GM12878 (cell line): Measurements from ENCODE around the gene SUSD1. TPM values are rescaled to one million over a fixed set of nuclear protein-coding genes. Genes with fewer than 3 reads are reported as not detected.

Source experiments
- ATF2 ChIP-seq: IDR thresholded peaks from 2 replicates; pipeline ENCODE4 v1.6.1; 2012; ENCODE audit warnings: low read length, inconsistent platforms
- BCL3 ChIP-seq: IDR thresholded peaks from 2 replicates; pipeline ENCODE4 v1.6.1; 2011; ENCODE audit warnings: borderline replicate concordance, low read depth, mild to moderate bottlenecking, moderate library complexity, low read length; ENCODE audit not compliant: insufficient read depth, poor library complexity, severe bottlenecking
- BHLHE40 ChIP-seq, 2 experiments: fragments of 450-650 bp in 1 of 2; IDR thresholded peaks; 2 replicates each; pipeline ENCODE4 v1.6.1; 2011 to 2017; ENCODE audit warnings: low read depth in 2 of 2, borderline replicate concordance in 1 of 2, improper control_type of control experiment in 1 of 2, low read length in 1 of 2, mild to moderate bottlenecking in 1 of 2
- ELK1 ChIP-seq: IDR thresholded peaks from 2 replicates; pipeline ENCODE4 v1.6.1; 2012; ENCODE audit warnings: low read depth, low read length, improper control_type of control experiment
- FOXM1 ChIP-seq: IDR thresholded peaks from 2 replicates; pipeline ENCODE4 v1.6.1; 2012; ENCODE audit warnings: low read depth, mild to moderate bottlenecking, inconsistent platforms, low read length, moderate library complexity
- GABPA ChIP-seq: IDR thresholded peaks from 2 replicates; pipeline ENCODE4 v1.6.1; 2014; ENCODE audit warnings: antibody characterized with exemption, low read depth, mild to moderate bottlenecking, inconsistent platforms
- GATAD2B ChIP-seq: fragments of 450-650 bp; conservative IDR thresholded peaks from 2 replicates; pipeline ENCODE4 v1.6.1; 2017; ENCODE audit warnings: low read depth, mild to moderate bottlenecking, moderate library complexity
- HCFC1 ChIP-seq: fragments of 150-350 bp; IDR thresholded peaks from 2 replicates; pipeline ENCODE4 v1.6.1; 2014; ENCODE audit warnings: low read length
- HDGF ChIP-seq: fragments of 450-650 bp; IDR thresholded peaks from 2 replicates; pipeline ENCODE4 v1.6.1; 2016; ENCODE audit warnings: antibody characterized with exemption
- MAX ChIP-seq: IDR thresholded peaks from 2 replicates; pipeline ENCODE4 v1.6.1; 2012; ENCODE audit warnings: low read depth, low read length, improper control_type of control experiment
- MEF2B ChIP-seq: fragments of 450-650 bp; IDR thresholded peaks from 2 replicates; pipeline ENCODE4 v1.6.1; 2018; ENCODE audit warnings: mild to moderate bottlenecking, moderate library complexity; ENCODE audit not compliant: partially characterized antibody, poor library complexity, severe bottlenecking
- MXI1 ChIP-seq: fragments of 150-350 bp; IDR thresholded peaks from 2 replicates; pipeline ENCODE4 v1.6.1; 2011; ENCODE audit warnings: low read depth, mild to moderate bottlenecking, inconsistent platforms, low read length, improper control_type of control experiment
- MYC ChIP-seq: IDR thresholded peaks from 2 replicates; pipeline ENCODE4 v1.6.1; 2011; ENCODE audit warnings: mild to moderate bottlenecking, low read length, moderate library complexity, inconsistent platforms; ENCODE audit not compliant: insufficient read depth, insufficient replicate concordance, insufficient read length, severe bottlenecking
- NFYB ChIP-seq: IDR thresholded peaks from 2 replicates; pipeline ENCODE4 v1.6.1; 2011; ENCODE audit warnings: low read depth, mild to moderate bottlenecking, low read length, improper control_type of control experiment, moderate library complexity; ENCODE audit not compliant: insufficient read depth
- NR2C2 ChIP-seq: IDR thresholded peaks from 2 replicates; pipeline ENCODE4 v1.6.1; 2011; ENCODE audit warnings: borderline replicate concordance, low read depth; ENCODE audit not compliant: control insufficient read depth, insufficient read length
- NRF1 ChIP-seq: conservative IDR thresholded peaks from 2 replicates; pipeline ENCODE4 v1.6.1; 2011; ENCODE audit warnings: mild to moderate bottlenecking, low read depth, low read length, improper control_type of control experiment
- RCOR1 ChIP-seq: conservative IDR thresholded peaks from 2 replicates; pipeline ENCODE4 v1.6.1; 2012; ENCODE audit warnings: low read depth, low read length, improper control_type of control experiment
- RUNX3 ChIP-seq: IDR thresholded peaks from 2 replicates; pipeline ENCODE4 v1.6.1; 2012; ENCODE audit warnings: low read length, inconsistent platforms
- SIX5 ChIP-seq: IDR thresholded peaks from 2 replicates; pipeline ENCODE4 v1.6.1; 2011; ENCODE audit warnings: mild to moderate bottlenecking, low read depth, low read length, moderate library complexity; ENCODE audit not compliant: severe bottlenecking
- SREBF2 ChIP-seq: IDR thresholded peaks from 2 replicates; pipeline ENCODE4 v1.6.1; 2012; ENCODE audit warnings: mild to moderate bottlenecking, low read length
- SRF ChIP-seq, 2 experiments: IDR thresholded peaks; 2 replicates each; pipeline ENCODE4 v1.6.1; 2011; ENCODE audit warnings: low read depth in 2 of 2, low read length in 2 of 2, mild to moderate bottlenecking in 1 of 2, moderate library complexity in 1 of 2
- TBL1XR1 ChIP-seq: IDR thresholded peaks from 2 replicates; pipeline ENCODE4 v1.6.1; 2012; ENCODE audit warnings: low read depth, low read length, improper control_type of control experiment
- TCF3 ChIP-seq: IDR thresholded peaks from 2 replicates; pipeline ENCODE4 v1.6.1; 2012; ENCODE audit warnings: low read depth, mild to moderate bottlenecking, low read length, borderline replicate concordance; ENCODE audit not compliant: insufficient read depth
- YY1 ChIP-seq: IDR thresholded peaks from 2 replicates; pipeline ENCODE4 v1.6.1; 2011; ENCODE audit warnings: low read depth, mild to moderate bottlenecking, low read length
- ZBED1 ChIP-seq: IDR thresholded peaks from 2 replicates; pipeline ENCODE4 v1.6.1; 2016; ENCODE audit warnings: borderline replicate concordance
- ZNF207 ChIP-seq: fragments of 450-650 bp; IDR thresholded peaks from 2 replicates; pipeline ENCODE4 v1.6.1; 2014; ENCODE audit warnings: antibody characterized with exemption, mild to moderate bottlenecking, borderline replicate concordance
- ZNF24 ChIP-seq: fragments of 450-650 bp; IDR thresholded peaks from 2 replicates; pipeline ENCODE4 v1.6.1; 2017; ENCODE audit warnings: antibody characterized with exemption, mild to moderate bottlenecking
- polyA plus RNA-seq, 11 experiments: library from polyadenylated mRNA; depleted of rRNA in 4 of 11; unstranded in 6 of 11; stranded (reverse) in 5 of 11; fragments of >200 nt; fragmentation: Nextera tagmentation in 4 of 11; fragmentation: Illumina TruSeq in 1 of 11; extraction: Ambion mirVana in 4 of 11; extraction: Trizol in 1 of 11; gene quantifications; 1 replicate in 1 of 11; 2 replicates in 10 of 11; pipeline versions ENCODE4 v1.2.1 to v1.2.3, GENCODE V29; 2011 to 2016; ENCODE audit warnings: inconsistent platforms in 2 of 11, missing spikeins in 2 of 11, low read depth in 1 of 11
- total RNA-seq, 4 experiments: library from RNA; depleted of rRNA in 3 of 4; stranded (reverse); fragments of >200 nt in 3 of 4; fragmentation: Illumina TruSeq in 1 of 4; extraction: Trizol in 1 of 4; gene quantifications; 2 replicates each; pipeline versions ENCODE4 v1.2.1 to v1.2.3, GENCODE V29; 2013 to 2021

SUSD1 gene
- total and polyA plus RNA-seq, 10 of the 15 experiments (the other 5 are each of a cell fraction or from before 2014, with no cell fraction given) = 6.7 to 20.8 (median 13.2) TPM

- TF ChIP-seq MXI1 = no peak
- no peak for TF ChIP-seq GATAD2B
- no peak for TF ChIP-seq RCOR1
- TF ChIP-seq MEF2B = peak; percentile 34
- no peak for TF ChIP-seq NRF1
- TF ChIP-seq TBL1XR1 = peak; percentile 73; the same call in 1 of the 2 replicates
- TF ChIP-seq ATF2 = peak; percentile 76; the same call in 1 of the 2 replicates
- no peak for TF ChIP-seq ZNF207
- peak; percentile 51; the same call in 1 of the 2 replicates for TF ChIP-seq HDGF
- TF ChIP-seq SRF (IDR thresholded peaks at IDR 0.05; ENCODE audit: low read depth in 2 of 2, low read length in 2 of 2) = no peak
- peak; percentile 65 for TF ChIP-seq RUNX3
- TF ChIP-seq BCL3 = no peak
- TF ChIP-seq GABPA = no peak
- no peak for TF ChIP-seq SIX5
- no peak for TF ChIP-seq TCF3
- TF ChIP-seq BHLHE40 (IDR thresholded peaks at IDR 0.05; ENCODE audit: borderline replicate concordance in 1 of 2, low read depth in 2 of 2, low read length in 1 of 2) = peak; percentile 85 to 89
- TF ChIP-seq NFYB = no peak
- no peak for TF ChIP-seq NR2C2
- TF ChIP-seq FOXM1 = peak; percentile 74
- no peak for TF ChIP-seq MYC
- TF ChIP-seq SREBF2 = no peak
- TF ChIP-seq HCFC1 = no peak
- TF ChIP-seq ZNF24 = no peak
- no peak for TF ChIP-seq ZBED1
- no peak for TF ChIP-seq ELK1
- TF ChIP-seq MAX = no peak
- peak; percentile 27; the same call in 1 of the 2 replicates for TF ChIP-seq YY1
Observed at GRCh38 chr9:111994831-111995458, 180.2 kb downstream of the SUSD1 start (continued).
